K562 (cell line): ENCODE results near the gene DPP10. TPM values are rescaled to one million over a fixed set of nuclear protein-coding genes. Genes with fewer than 3 reads are reported as not detected.

ENCODE experiments used
- ARID3B ChIP-seq: fragments of 250-450 bp; sonication (Bioruptor Pico); IDR thresholded peaks from 2 replicates; pipeline ENCODE4 v1.4.0; 2020; ENCODE audit warnings: borderline replicate concordance
- BACH1 ChIP-seq: fragments of 200-800 bp; sonication (Bioruptor generic); IDR thresholded peaks from 2 replicates; pipeline ENCODE4 v1.6.1; 2016; ENCODE audit warnings: missing genetic modification characterization, missing compliant biosample characterization
- CBX2 ChIP-seq: fragments of 200-600 bp; sonication (generic); IDR thresholded peaks from one replicate; pipeline ENCODE4 v1.6.1; 2012; ENCODE audit warnings: mild to moderate bottlenecking, low read length, inconsistent platforms; ENCODE audit not compliant: insufficient read depth, poor library complexity, severe bottlenecking
- SFPQ ChIP-seq: fragments of 200-400 bp; formaldehyde crosslinking; IDR thresholded peaks from 2 replicates; pipeline ENCODE4 v1.6.1; 2017; ENCODE audit warnings: mild to moderate bottlenecking, low read depth, low read length, moderate library complexity
- SMC3 ChIP-seq: conservative IDR thresholded peaks from 2 replicates; pipeline ENCODE4 v1.6.1; 2011; ENCODE audit warnings: low read depth, low read length, improper control_type of control experiment; ENCODE audit not compliant: insufficient read depth
- ZBTB43 ChIP-seq: sonication (generic); formaldehyde crosslinking; IDR thresholded peaks from 2 replicates; pipeline ENCODE4 v1.8.0; 2023; ENCODE audit warnings: mild to moderate bottlenecking, missing genetic modification reagents
- polyA plus RNA-seq, 8 experiments: library from polyadenylated mRNA; depleted of rRNA in 4 of 8; stranded (reverse) in 5 of 8; unstranded in 3 of 8; fragments of >200 nt; fragmentation: Nextera tagmentation in 2 of 8; fragmentation: Illumina TruSeq in 1 of 8; extraction: Ambion mirVana in 2 of 8; extraction: Trizol in 1 of 8; gene quantifications; 2 replicates each; pipeline versions ENCODE4 v1.2.1 to v1.2.3, GENCODE V29; 2011 to 2014; ENCODE audit warnings: inconsistent platforms in 1 of 8, missing spikeins in 1 of 8
- total RNA-seq, 7 experiments: library from RNA; depleted of rRNA in 6 of 7; stranded (reverse); fragments of >200 nt in 6 of 7; fragmentation: Illumina TruSeq in 2 of 7; extraction: Trizol in 2 of 7; gene quantifications; 2 replicates each; pipeline versions ENCODE4 v1.2.1 to v1.2.3, GENCODE V29; 2011 to 2021; ENCODE audit warnings: low replicate concordance in 1 of 7

Gene DPP10
- total and polyA plus RNA-seq, 9 of the 15 experiments (the other 6 are each of a cell fraction or from before 2014, with no cell fraction given): not detected

GRCh38 chr2:115413791-115414190 lies 971.4 kb downstream of the DPP10 start (continued):
- TF ChIP-seq ZBTB43 (CRISPR knock-in tag): no peak
- TF ChIP-seq BACH1 (tag): no peak
- TF ChIP-seq ARID3B (CRISPR knock-in tag): no peak
- no peak for TF ChIP-seq SMC3
- no peak for TF ChIP-seq SFPQ
- TF ChIP-seq CBX2: no peak
- TF ChIP-seq, all 486 proteins: peak for 0
